Parathyroid adenoma (tissue), 2 donors: Measurements from ENCODE around the gene CCDC59.

Experiments used
- H2AFZ ChIP-seq: fragments of 300-600 bp; sonication (generic); one replicate; pipeline ENCODE4 v1.7.0; 2017; ENCODE audit warnings: antibody characterized with exemption, mild to moderate bottlenecking
- H3K27ac ChIP-seq: fragments of 300-600 bp; sonication (generic); one replicate; pipeline ENCODE4 v1.7.0; 2017
- H3K27me3 ChIP-seq: fragments of 300-600 bp; sonication (generic); one replicate; pipeline ENCODE4 v1.7.0; 2017; ENCODE audit warnings: low read length; ENCODE audit not compliant: control insufficient read depth, insufficient read depth
- H3K36me3 ChIP-seq: fragments of 300-600 bp; sonication (generic); one replicate; pipeline ENCODE4 v1.7.0; 2017; ENCODE audit warnings: low read length; ENCODE audit not compliant: control insufficient read depth, insufficient read depth
- H3K4me1 ChIP-seq: fragments of 300-600 bp; sonication (generic); one replicate; pipeline ENCODE4 v1.7.0; 2017; ENCODE audit warnings: control low read depth
- H3K4me2 ChIP-seq: fragments of 300-600 bp; sonication (generic); one replicate; pipeline ENCODE4 v1.7.0; 2017; ENCODE audit warnings: low read length
- H3K4me3 ChIP-seq: fragments of 300-600 bp; sonication (generic); one replicate; pipeline ENCODE4 v1.7.0; 2017; ENCODE audit warnings: low read depth, low read length
- H3K79me2 ChIP-seq: fragments of 300-600 bp; sonication (generic); one replicate; pipeline ENCODE4 v1.7.0; 2017; ENCODE audit warnings: control low read depth
- H3K9ac ChIP-seq: fragments of 300-600 bp; sonication (generic); one replicate; pipeline ENCODE4 v1.7.0; 2017; ENCODE audit warnings: mild to moderate bottlenecking
- H3K9me3 ChIP-seq: fragments of 300-600 bp; sonication (generic); one replicate; pipeline ENCODE4 v1.7.0; 2017; ENCODE audit warnings: low read length; ENCODE audit not compliant: control insufficient read depth
- CTCF ChIP-seq: fragments of 300-600 bp; sonication (generic); IDR thresholded peaks from one replicate; pipeline ENCODE4 v1.7.0; 2017; ENCODE audit warnings: antibody characterized with exemption, mild to moderate bottlenecking
- donor health status: primary hyperparathyroidism.

The CCDC59 gene

GRCh38 chr12:82398879-82399278, 40.7 kb upstream of the CCDC59 start:
- H2AFZ ChIP-seq, result no peak overlapping the region
- H3K4me3 ChIP-seq, result no peak overlapping the region
- H3K27me3 ChIP-seq, result no peaks in the 10 kb centered on the region
- H3K27ac ChIP-seq, result no peak overlapping the region
- TF ChIP-seq CTCF, result no peak
- no peak overlapping the region for H3K4me2 ChIP-seq
- H3K9ac ChIP-seq, result no peak overlapping the region
- no peaks in the 10 kb centered on the region for H3K9me3 ChIP-seq
- no peaks in the 10 kb centered on the region for H3K79me2 ChIP-seq
- H3K4me1 ChIP-seq, result no peaks in the 10 kb centered on the region
- no peaks in the 10 kb centered on the region for H3K36me3 ChIP-seq

- no peaks in the 10 kb centered on the region for H3K9me3 ChIP-seq
- TF ChIP-seq CTCF, result no peak
- H3K4me3 ChIP-seq, result no peak overlapping the region
- peaks cover 2% of the 10 kb centered on the region for H3K79me2 ChIP-seq
- no peak overlapping the region for H2AFZ ChIP-seq
- H3K27me3 ChIP-seq, result no peaks in the 10 kb centered on the region
- H3K27ac ChIP-seq, result no peak overlapping the region
- no peaks in the 10 kb centered on the region for H3K4me1 ChIP-seq
- H3K36me3 ChIP-seq, result no peaks in the 10 kb centered on the region
- H3K4me2 ChIP-seq, result no peak overlapping the region
- H3K9ac ChIP-seq, result no peak overlapping the region
Observed at GRCh38 chr12:82383930-82384552, 25.9 kb upstream of the CCDC59 start.

- Histone ChIP-seq H3K79me2 (peaks cover 5% of the 10 kb centered on the region), H3K4me2 (no peak overlapping the region), H3K9ac (no peak overlapping the region), H2AFZ (no peak overlapping the region), H3K36me3 (no peaks in the 10 kb centered on the region), H3K27ac (no peak overlapping the region), H3K27me3 (no peaks in the 10 kb centered on the region), H3K4me3 (no peak overlapping the region), H3K4me1 (no peaks in the 10 kb centered on the region), H3K9me3 (no peaks in the 10 kb centered on the region)
- TF ChIP-seq CTCF, result no peak
Observed at GRCh38 chr12:82378997-82379396, 20.8 kb upstream of the CCDC59 start.

- H2AFZ ChIP-seq, result no peak overlapping the region
- H3K27ac ChIP-seq, result no peak overlapping the region
- H3K79me2 ChIP-seq, result peaks cover 5% of the 10 kb centered on the region
- no peak overlapping the region for H3K4me2 ChIP-seq
- H3K4me3 ChIP-seq, result no peak overlapping the region
- no peaks in the 10 kb centered on the region for H3K9me3 ChIP-seq
- TF ChIP-seq CTCF, result no peak
- no peaks in the 10 kb centered on the region for H3K27me3 ChIP-seq
- no peak overlapping the region for H3K9ac ChIP-seq
- H3K36me3 ChIP-seq, result no peaks in the 10 kb centered on the region
- H3K4me1 ChIP-seq, result no peaks in the 10 kb centered on the region
Observed at GRCh38 chr12:82375201-82375600, 17.0 kb upstream of the CCDC59 start.

- Histone ChIP-seq H3K79me2 (peaks cover 10% of the 10 kb centered on the region), H3K27ac (no peak overlapping the region), H3K4me1 (peaks cover 3% of the 10 kb centered on the region), H3K36me3 (no peaks in the 10 kb centered on the region), H3K9ac (no peak overlapping the region), H3K4me3 (no peak overlapping the region), H2AFZ (no peak overlapping the region), H3K9me3 (no peaks in the 10 kb centered on the region), H3K27me3 (no peaks in the 10 kb centered on the region), H3K4me2 (no peak overlapping the region)
- TF ChIP-seq CTCF, result no peak
Observed at GRCh38 chr12:82366197-82366596, 8.0 kb upstream of the CCDC59 start.
